HepG2 (cell line): Measurements from ENCODE around the gene LPIN3. TPM values are rescaled to one million over a fixed set of nuclear protein-coding genes. Genes with fewer than 3 reads are reported as not detected.
A peak's percentile ranks its signal among the peaks of the same experiment; 100 is the strongest.

Source experiments
- ASH2L ChIP-seq: fragments of 300-600, 200-600 bp; sonication (generic); IDR thresholded peaks from 2 replicates; pipeline ENCODE4 v1.7.0; 2017; ENCODE audit warnings: low read depth, mild to moderate bottlenecking, moderate library complexity, mixed read lengths, low read length; ENCODE audit not compliant: insufficient read length
- CBX1 ChIP-seq: IDR thresholded peaks from one replicate; pipeline ENCODE4 v1.6.1; 2016; ENCODE audit warnings: antibody characterized with exemption, low read depth
- HDAC1 ChIP-seq: sonication (generic); formaldehyde crosslinking; IDR thresholded peaks from 2 replicates; pipeline ENCODE4 v1.5.1; 2020; ENCODE audit warnings: mild to moderate bottlenecking, missing genetic modification reagents
- HNF1A ChIP-seq, 2 experiments: sonication (generic) in 1 of 2; formaldehyde crosslinking in 1 of 2; IDR thresholded peaks; 2 replicates each; pipeline versions ENCODE4 v1.4.0 to v1.6.1; 2016 to 2020; ENCODE audit warnings: borderline replicate concordance in 1 of 2, low read depth in 1 of 2, mild to moderate bottlenecking in 1 of 2, missing genetic modification reagents in 1 of 2
- HOXA5 ChIP-seq: sonication (generic); formaldehyde crosslinking; IDR thresholded peaks from 2 replicates; pipeline ENCODE4 v1.4.0; 2020; ENCODE audit warnings: missing genetic modification reagents
- IKZF4 ChIP-seq: sonication (generic); formaldehyde crosslinking; IDR thresholded peaks from 2 replicates; pipeline ENCODE4 v1.5.1; 2020; ENCODE audit warnings: borderline replicate concordance, mild to moderate bottlenecking, low read depth, missing genetic modification reagents; ENCODE audit errors: not compliant biosample characterization
- JUNB ChIP-seq: sonication (generic); formaldehyde crosslinking; IDR thresholded peaks from 2 replicates; pipeline ENCODE4 v1.8.0; 2022; ENCODE audit warnings: missing genetic modification reagents, mild to moderate bottlenecking, borderline replicate concordance
- MIXL1 ChIP-seq: IDR thresholded peaks from 2 replicates; pipeline ENCODE4 v1.6.1; 2016
- MXD4 ChIP-seq: IDR thresholded peaks from 2 replicates; pipeline ENCODE4 v1.6.1; 2016; ENCODE audit warnings: mild to moderate bottlenecking, missing biosample characterization, missing genetic modification reagents
- NR1H2 ChIP-seq: sonication (generic); formaldehyde crosslinking; IDR thresholded peaks from 2 replicates; pipeline ENCODE4 v1.8.1; 2022; ENCODE audit warnings: low read depth, missing genetic modification reagents, borderline replicate concordance
- POLR2A ChIP-seq, 2 experiments: IDR thresholded peaks; 2 replicates each; pipeline ENCODE4 v1.6.1; 2011; ENCODE audit warnings: low read depth in 2 of 2, low read length in 2 of 2, mild to moderate bottlenecking in 1 of 2, moderate library complexity in 1 of 2; ENCODE audit not compliant: insufficient read depth in 1 of 2
- SMAD9 ChIP-seq: sonication (generic); formaldehyde crosslinking; IDR thresholded peaks from 2 replicates; pipeline ENCODE4 v1.5.1; 2020; ENCODE audit warnings: mild to moderate bottlenecking, missing genetic modification reagents
- SMARCC2 ChIP-seq: fragments of 450-650 bp; IDR thresholded peaks from 2 replicates; pipeline ENCODE4 v1.6.1; 2017; ENCODE audit warnings: antibody characterized with exemption, mild to moderate bottlenecking
- SNAPC2 ChIP-seq: sonication (generic); formaldehyde crosslinking; IDR thresholded peaks from 2 replicates; pipeline ENCODE4 v1.8.1; 2022; ENCODE audit warnings: mild to moderate bottlenecking, missing genetic modification reagents
- SRF ChIP-seq: IDR thresholded peaks from 2 replicates; pipeline ENCODE4 v1.6.1; 2011; ENCODE audit warnings: mild to moderate bottlenecking, low read depth, low read length, moderate library complexity
- ZNF143 ChIP-seq: sonication (generic); formaldehyde crosslinking; IDR thresholded peaks from 2 replicates; pipeline ENCODE4 v1.4.0; 2020; ENCODE audit warnings: missing genetic modification reagents
- ZNF263 ChIP-seq: sonication (generic); formaldehyde crosslinking; IDR thresholded peaks from 2 replicates; pipeline ENCODE4 v1.4.0; 2020; ENCODE audit warnings: missing genetic modification reagents
- ZNF724P ChIP-seq: sonication (generic); formaldehyde crosslinking; IDR thresholded peaks from 2 replicates; pipeline ENCODE4 v1.8.0; 2022; ENCODE audit warnings: missing genetic modification reagents, borderline replicate concordance
- polyA plus RNA-seq, 8 experiments: library from polyadenylated mRNA; depleted of rRNA in 3 of 8; stranded (reverse) in 7 of 8; unstranded in 1 of 8; fragments of >200 nt; fragmentation: Illumina TruSeq in 4 of 8; extraction: Trizol in 4 of 8; gene quantifications; 2 replicates each; pipeline versions ENCODE4 v1.2.1 to v1.2.3, GENCODE V29; 2011 to 2016; ENCODE audit warnings: low read depth in 4 of 8, missing spikeins in 1 of 8, mixed read lengths in 1 of 8; ENCODE audit not compliant: insufficient read depth in 1 of 8
- total RNA-seq, 5 experiments: library from RNA; depleted of rRNA; stranded (reverse); fragments of >200 nt; fragmentation: Illumina TruSeq; extraction: Trizol; gene quantifications; 2 replicates each; pipeline ENCODE4 v1.2.3, GENCODE V29; 2016; ENCODE audit warnings: low read depth in 1 of 5
- TF ChIP-seq, protein P1 (sequence below): sonication (generic); formaldehyde crosslinking; conservative IDR thresholded peaks from 2 replicates; pipeline ENCODE4 v1.4.0; 2020; ENCODE audit warnings: missing genetic modification reagents
- TF ChIP-seq, protein P2 (sequence below): fragments of 450-650 bp; IDR thresholded peaks from 2 replicates; pipeline ENCODE4 v1.6.1; 2017; ENCODE audit warnings: mild to moderate bottlenecking

LPIN3 gene
- total and polyA plus RNA-seq, 2 of the 13 experiments (the other 11 are each of a cell fraction or from before 2014, with no cell fraction given), result 14.2 to 28.6 TPM

DNA sequence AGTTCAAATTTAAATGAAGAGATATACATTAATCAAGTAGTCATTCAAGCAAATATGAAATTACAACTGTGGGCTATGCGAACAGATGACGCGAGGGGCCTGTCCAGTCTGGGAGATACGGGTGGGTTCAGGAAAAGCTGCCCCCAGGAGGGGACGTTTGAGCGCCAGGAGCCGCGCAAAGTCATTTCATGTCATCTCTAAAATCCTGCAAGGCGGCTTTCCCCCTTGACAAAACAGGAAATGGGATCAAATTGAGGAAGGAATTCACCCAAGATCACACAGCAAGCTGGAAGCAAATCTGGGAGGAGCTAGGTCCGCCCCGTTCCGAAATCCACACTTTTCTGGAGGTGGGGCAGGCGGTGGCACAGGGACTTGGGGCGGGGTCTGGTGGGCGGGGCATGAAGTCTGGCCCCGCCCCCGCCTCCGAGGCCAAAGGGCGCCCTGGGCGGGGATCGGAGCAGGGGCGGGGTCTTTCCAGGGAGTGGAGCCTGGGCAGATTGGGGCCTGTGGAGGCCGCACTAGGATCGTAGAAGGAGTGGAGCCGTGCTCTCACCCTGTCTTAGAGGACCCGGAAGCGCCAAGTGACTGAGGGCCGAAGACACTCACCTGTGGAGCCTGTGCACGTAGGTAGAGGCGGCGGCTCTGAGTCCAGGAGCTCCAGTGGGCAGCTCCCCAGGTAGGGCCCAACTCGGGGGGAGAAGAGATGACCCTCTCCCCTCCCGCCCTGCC is at the start of gene LPIN3 (continued):
- TF ChIP-seq IKZF4 (CRISPR knock-in tag) (peak; percentile 9), MXD4 (CRISPR knock-in tag) (peak; percentile 70), SRF (no peak), JUNB (no peak), MIXL1 (CRISPR knock-in tag) (peak; percentile 46; the same call in 1 of the 2 replicates), ZNF724P (CRISPR knock-in tag) (no peak), CBX1 (peak; percentile 82), HDAC1 (CRISPR knock-in tag) (peak; percentile 54), SMAD9 (CRISPR knock-in tag) (no peak), POLR2A (IDR thresholded peaks at IDR 0.05; ENCODE audit: insufficient read depth in 1 of 2, low read depth in 2 of 2, low read length in 2 of 2) (peak; percentile 94 to 95), SMARCC2 (no peak), HNF1A (IDR thresholded peaks at IDR 0.05; ENCODE audit: low read depth) (no peak), HNF1A (CRISPR knock-in tag; IDR thresholded peaks at IDR 0.05; ENCODE audit: borderline replicate concordance) (peak; percentile 43; the same call in 1 of the 2 replicates), ASH2L (peak; percentile 77), NR1H2 (CRISPR knock-in tag) (no peak), HOXA5 (CRISPR knock-in tag) (no peak), ZNF143 (CRISPR knock-in tag) (0 out of 2 replicates have a peak, but pooled peaks have one; percentile 1), SNAPC2 (CRISPR knock-in tag) (no peak), ZNF263 (CRISPR knock-in tag) (no peak)
- TF ChIP-seq, protein P1, sequence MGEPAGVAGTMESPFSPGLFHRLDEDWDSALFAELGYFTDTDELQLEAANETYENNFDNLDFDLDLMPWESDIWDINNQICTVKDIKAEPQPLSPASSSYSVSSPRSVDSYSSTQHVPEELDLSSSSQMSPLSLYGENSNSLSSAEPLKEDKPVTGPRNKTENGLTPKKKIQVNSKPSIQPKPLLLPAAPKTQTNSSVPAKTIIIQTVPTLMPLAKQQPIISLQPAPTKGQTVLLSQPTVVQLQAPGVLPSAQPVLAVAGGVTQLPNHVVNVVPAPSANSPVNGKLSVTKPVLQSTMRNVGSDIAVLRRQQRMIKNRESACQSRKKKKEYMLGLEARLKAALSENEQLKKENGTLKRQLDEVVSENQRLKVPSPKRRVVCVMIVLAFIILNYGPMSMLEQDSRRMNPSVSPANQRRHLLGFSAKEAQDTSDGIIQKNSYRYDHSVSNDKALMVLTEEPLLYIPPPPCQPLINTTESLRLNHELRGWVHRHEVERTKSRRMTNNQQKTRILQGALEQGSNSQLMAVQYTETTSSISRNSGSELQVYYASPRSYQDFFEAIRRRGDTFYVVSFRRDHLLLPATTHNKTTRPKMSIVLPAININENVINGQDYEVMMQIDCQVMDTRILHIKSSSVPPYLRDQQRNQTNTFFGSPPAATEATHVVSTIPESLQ, result no peak
- TF ChIP-seq, protein P2, sequence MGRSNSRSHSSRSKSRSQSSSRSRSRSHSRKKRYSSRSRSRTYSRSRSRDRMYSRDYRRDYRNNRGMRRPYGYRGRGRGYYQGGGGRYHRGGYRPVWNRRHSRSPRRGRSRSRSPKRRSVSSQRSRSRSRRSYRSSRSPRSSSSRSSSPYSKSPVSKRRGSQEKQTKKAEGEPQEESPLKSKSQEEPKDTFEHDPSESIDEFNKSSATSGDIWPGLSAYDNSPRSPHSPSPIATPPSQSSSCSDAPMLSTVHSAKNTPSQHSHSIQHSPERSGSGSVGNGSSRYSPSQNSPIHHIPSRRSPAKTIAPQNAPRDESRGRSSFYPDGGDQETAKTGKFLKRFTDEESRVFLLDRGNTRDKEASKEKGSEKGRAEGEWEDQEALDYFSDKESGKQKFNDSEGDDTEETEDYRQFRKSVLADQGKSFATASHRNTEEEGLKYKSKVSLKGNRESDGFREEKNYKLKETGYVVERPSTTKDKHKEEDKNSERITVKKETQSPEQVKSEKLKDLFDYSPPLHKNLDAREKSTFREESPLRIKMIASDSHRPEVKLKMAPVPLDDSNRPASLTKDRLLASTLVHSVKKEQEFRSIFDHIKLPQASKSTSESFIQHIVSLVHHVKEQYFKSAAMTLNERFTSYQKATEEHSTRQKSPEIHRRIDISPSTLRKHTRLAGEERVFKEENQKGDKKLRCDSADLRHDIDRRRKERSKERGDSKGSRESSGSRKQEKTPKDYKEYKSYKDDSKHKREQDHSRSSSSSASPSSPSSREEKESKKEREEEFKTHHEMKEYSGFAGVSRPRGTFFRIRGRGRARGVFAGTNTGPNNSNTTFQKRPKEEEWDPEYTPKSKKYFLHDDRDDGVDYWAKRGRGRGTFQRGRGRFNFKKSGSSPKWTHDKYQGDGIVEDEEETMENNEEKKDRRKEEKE, result no peak
